ENCODE results near the gene BCKDHA. TPM values are rescaled to one million over a fixed set of nuclear protein-coding genes. Genes with fewer than 3 reads are reported as not detected.
A peak's percentile ranks its signal among the peaks of the same experiment; 100 is the strongest.

Gene BCKDHA
- total and polyA plus RNA-seq, 4 donors = 19.7 to 54.5 (median 39.0) TPM

GRCh38 chr19:41443813-41444455, 46.3 kb downstream of the BCKDHA start:
- Histone ChIP-seq H3K9me3 (ENCODE audit: control insufficient read depth in 4 of 4, insufficient read depth in 3 of 4, low read length in 3 of 4) (peaks cover 0 to 1% (median 0%) of the 10 kb centered on the region in 4 donors), H3K4me1 (ENCODE audit: control insufficient read depth in 5 of 5, insufficient read depth in 5 of 5, low read length in 5 of 5) (peaks cover 0 to 7% (median 0%) of the 10 kb centered on the region in 5 donors), H3K36me3 (ENCODE audit: control insufficient read depth in 4 of 4, insufficient read depth in 4 of 4, low read length in 4 of 4) (no peaks in the 10 kb centered on the region), H3K4me3 (no peak overlapping the region), H3K27ac (ENCODE audit: low read depth in 1 of 2, low read length in 1 of 2) (no peak overlapping the region), H3K27me3 (ENCODE audit: control insufficient read depth in 3 of 3, insufficient read depth in 3 of 3, low read length in 2 of 3) (peaks cover 0 to 4% (median 0%) of the 10 kb centered on the region in 3 donors), H3K9ac (ENCODE audit: insufficient read depth in 1 of 2, low read length in 2 of 2) (no peak overlapping the region)
- ATAC-seq (ENCODE audit: insufficient read depth, low FRiP score) (no peak), DNase-seq (no peak)
- no peak for TF ChIP-seq CTCF (IDR thresholded peaks at IDR 0.05; ENCODE audit: control extremely low read depth, extremely low read depth)
- 76 to 85% methylated on average over 6 of the region's 6 CpGs for WGBS, 2 donors

GRCh38 chr19:41445575-41445974, 48.0 kb downstream of the BCKDHA start:
- DNase-seq = no peak
- Histone ChIP-seq H3K27ac (ENCODE audit: low read depth in 1 of 2, low read length in 1 of 2) (no peak overlapping the region), H3K27me3 (ENCODE audit: control insufficient read depth in 3 of 3, insufficient read depth in 3 of 3, low read length in 2 of 3) (peaks cover 0 to 4% (median 0%) of the 10 kb centered on the region in 3 donors), H3K4me3 (no peak overlapping the region), H3K4me1 (ENCODE audit: control insufficient read depth in 5 of 5, insufficient read depth in 5 of 5, low read length in 5 of 5) (peaks cover 0 to 7% (median 0%) of the 10 kb centered on the region in 5 donors), H3K36me3 (ENCODE audit: control insufficient read depth in 4 of 4, insufficient read depth in 4 of 4, low read length in 4 of 4) (no peaks in the 10 kb centered on the region), H3K9ac (ENCODE audit: insufficient read depth in 1 of 2, low read length in 2 of 2) (no peak overlapping the region), H3K9me3 (ENCODE audit: control insufficient read depth in 4 of 4, insufficient read depth in 3 of 4, low read length in 3 of 4) (peaks cover 0 to 1% (median 0%) of the 10 kb centered on the region in 4 donors)
- WGBS, 2 donors = 71 to 75% methylated on average over 5 of the region's 5 CpGs
- no peak for ATAC-seq (ENCODE audit: insufficient read depth, low FRiP score)
- TF ChIP-seq CTCF (IDR thresholded peaks at IDR 0.05; ENCODE audit: control extremely low read depth, extremely low read depth) = no peak

GRCh38 chr19:41447732-41448332, 50.2 kb downstream of the BCKDHA start:
- Histone ChIP-seq H3K27ac (ENCODE audit: low read depth in 1 of 2, low read length in 1 of 2) (peak overlapping the region in 1 of 2 donors; percentile 15), H3K4me1 (ENCODE audit: control insufficient read depth in 5 of 5, insufficient read depth in 5 of 5, low read length in 5 of 5) (peaks cover 0 to 7% (median 0%) of the 10 kb centered on the region in 5 donors), H3K27me3 (ENCODE audit: control insufficient read depth in 3 of 3, insufficient read depth in 3 of 3, low read length in 2 of 3) (peaks cover 0 to 4% (median 0%) of the 10 kb centered on the region in 3 donors), H3K4me3 (no peak overlapping the region), H3K36me3 (ENCODE audit: control insufficient read depth in 4 of 4, insufficient read depth in 4 of 4, low read length in 4 of 4) (no peaks in the 10 kb centered on the region), H3K9ac (ENCODE audit: insufficient read depth in 1 of 2, low read length in 2 of 2) (no peak overlapping the region), H3K9me3 (ENCODE audit: control insufficient read depth in 4 of 4, insufficient read depth in 3 of 4, low read length in 3 of 4) (no peaks in the 10 kb centered on the region)
- no peak for TF ChIP-seq CTCF (IDR thresholded peaks at IDR 0.05; ENCODE audit: control extremely low read depth, extremely low read depth)
- no peak for DNase-seq
- WGBS, 2 donors = 55 to 58% methylated on average over 12 of the region's 12 CpGs
- ATAC-seq (ENCODE audit: insufficient read depth, low FRiP score) = no peak
